ENCODE results near the gene MYT1.

The MYT1 gene

GRCh38 chr20:64228751-64229506, 64.7 kb downstream of the MYT1 start:
- intact Hi-C loops (cut with DNase I; ENCODE audit: low total_unique reads): no loop called here

GRCh38 chr20:64229507-64230061, 65.3 kb downstream of the MYT1 start:
- H3K4me1 ChIP-seq: no peaks in the 10 kb centered on the region
- H3K9me3 ChIP-seq: no peaks in the 10 kb centered on the region
- intact Hi-C loops (cut with DNase I; ENCODE audit: low total_unique reads): no loop called here
- H3K27ac ChIP-seq: no peak overlapping the region
- H3K36me3 ChIP-seq: no peaks in the 10 kb centered on the region
- H3K4me3 ChIP-seq: no peak overlapping the region
- no peak for TF ChIP-seq CTCF (IDR thresholded peaks at IDR 0.05)
- H3K27me3 ChIP-seq: peaks cover 0 to 31% of the 10 kb centered on the region in 2 donors
- DNase-seq: no peak

More at GRCh38 chr20:64228751-64229506, 64.7 kb downstream of the MYT1 start:
- DNase-seq: no peak
- H3K27ac ChIP-seq: no peak overlapping the region
- H3K4me3 ChIP-seq: no peak overlapping the region
- H3K9me3 ChIP-seq: no peaks in the 10 kb centered on the region
- no peaks in the 10 kb centered on the region for H3K36me3 ChIP-seq
- no peaks in the 10 kb centered on the region for H3K4me1 ChIP-seq
- TF ChIP-seq CTCF (IDR thresholded peaks at IDR 0.05): no peak
- peaks cover 0 to 31% of the 10 kb centered on the region in 2 donors for H3K27me3 ChIP-seq

- no peak for TF ChIP-seq CTCF (IDR thresholded peaks at IDR 0.05)
- Histone ChIP-seq H3K27ac (no peak overlapping the region), H3K27me3 (peaks cover 0 to 31% of the 10 kb centered on the region in 2 donors), H3K9me3 (no peaks in the 10 kb centered on the region), H3K36me3 (no peaks in the 10 kb centered on the region), H3K4me3 (no peak overlapping the region), H3K4me1 (no peaks in the 10 kb centered on the region)
- intact Hi-C loops (cut with DNase I; ENCODE audit: low total_unique reads): no loop called here
- DNase-seq: no peak
These were observed 66.4 kb downstream of the MYT1 start for GRCh38 chr20:64230461-64231145.

- no peak overlapping the region for H3K27ac ChIP-seq
- H3K36me3 ChIP-seq: no peaks in the 10 kb centered on the region
- H3K4me3 ChIP-seq: no peak overlapping the region
- no peak for TF ChIP-seq CTCF (IDR thresholded peaks at IDR 0.05)
- no peaks in the 10 kb centered on the region for H3K9me3 ChIP-seq
- H3K27me3 ChIP-seq: peaks cover 0 to 31% of the 10 kb centered on the region in 2 donors
- intact Hi-C loops (cut with DNase I; ENCODE audit: low total_unique reads): no loop called here
- DNase-seq: no peak
- no peaks in the 10 kb centered on the region for H3K4me1 ChIP-seq
These were observed 67.6 kb downstream of the MYT1 start for GRCh38 chr20:64231621-64232550.

- no peak for DNase-seq
- H3K27me3 ChIP-seq: peaks cover 0 to 25% of the 10 kb centered on the region in 2 donors
- no peaks in the 10 kb centered on the region for H3K9me3 ChIP-seq
- intact Hi-C loops (cut with DNase I; ENCODE audit: low total_unique reads): no loop called here
- no peak for TF ChIP-seq CTCF (IDR thresholded peaks at IDR 0.05)
- no peak overlapping the region for H3K4me3 ChIP-seq
- no peaks in the 10 kb centered on the region for H3K4me1 ChIP-seq
- no peaks in the 10 kb centered on the region for H3K36me3 ChIP-seq
- H3K27ac ChIP-seq: no peak overlapping the region
These were observed 68.5 kb downstream of the MYT1 start for GRCh38 chr20:64232794-64233193.

Data from tibial artery (tissue), 4 donors.